GM12864 (cell line): ENCODE results near the gene TRIO.

Experiments used
- DNase-seq: peaks from one replicate; pipeline ENCODE4 v3.0.0-alpha.2; 2011; ENCODE audit warnings: low read depth
- H3K4me3 ChIP-seq: 2 replicates; pipeline ENCODE4 v1.5.1; 2011; ENCODE audit warnings: mild to moderate bottlenecking, low read depth, low read length, control low read depth
- TF ChIP-seq, protein P1 (sequence below): IDR thresholded peaks from 2 replicates; pipeline ENCODE4 v1.5.1; 2011; ENCODE audit warnings: low read depth, mild to moderate bottlenecking, moderate library complexity, low read length, control low read depth, inconsistent platforms; ENCODE audit errors: missing control alignments

Gene TRIO

DNA sequence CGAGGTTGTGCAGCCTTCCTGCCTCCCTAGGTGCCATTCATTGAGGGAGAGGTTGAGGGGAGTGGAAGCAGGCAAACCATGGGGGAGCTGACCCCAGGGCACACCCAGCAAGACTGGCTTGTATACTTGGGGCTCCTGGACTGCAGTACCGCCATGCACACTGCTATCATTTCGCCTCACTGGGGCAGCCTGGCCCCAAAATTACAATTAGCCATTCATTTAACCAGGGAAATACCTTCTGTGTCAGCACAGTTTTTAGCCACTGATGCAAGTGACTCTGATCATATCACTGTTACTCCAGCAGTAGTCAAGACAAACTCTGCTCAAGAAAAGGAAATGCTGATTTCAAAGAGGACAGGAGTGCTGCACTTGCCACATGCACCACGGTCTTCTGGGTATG lies 109.7 kb downstream of the TRIO start:
- DNase-seq: no peak
- TF ChIP-seq, protein P1, sequence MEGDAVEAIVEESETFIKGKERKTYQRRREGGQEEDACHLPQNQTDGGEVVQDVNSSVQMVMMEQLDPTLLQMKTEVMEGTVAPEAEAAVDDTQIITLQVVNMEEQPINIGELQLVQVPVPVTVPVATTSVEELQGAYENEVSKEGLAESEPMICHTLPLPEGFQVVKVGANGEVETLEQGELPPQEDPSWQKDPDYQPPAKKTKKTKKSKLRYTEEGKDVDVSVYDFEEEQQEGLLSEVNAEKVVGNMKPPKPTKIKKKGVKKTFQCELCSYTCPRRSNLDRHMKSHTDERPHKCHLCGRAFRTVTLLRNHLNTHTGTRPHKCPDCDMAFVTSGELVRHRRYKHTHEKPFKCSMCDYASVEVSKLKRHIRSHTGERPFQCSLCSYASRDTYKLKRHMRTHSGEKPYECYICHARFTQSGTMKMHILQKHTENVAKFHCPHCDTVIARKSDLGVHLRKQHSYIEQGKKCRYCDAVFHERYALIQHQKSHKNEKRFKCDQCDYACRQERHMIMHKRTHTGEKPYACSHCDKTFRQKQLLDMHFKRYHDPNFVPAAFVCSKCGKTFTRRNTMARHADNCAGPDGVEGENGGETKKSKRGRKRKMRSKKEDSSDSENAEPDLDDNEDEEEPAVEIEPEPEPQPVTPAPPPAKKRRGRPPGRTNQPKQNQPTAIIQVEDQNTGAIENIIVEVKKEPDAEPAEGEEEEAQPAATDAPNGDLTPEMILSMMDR: no peak
- no peak overlapping the region for H3K4me3 ChIP-seq

DNA sequence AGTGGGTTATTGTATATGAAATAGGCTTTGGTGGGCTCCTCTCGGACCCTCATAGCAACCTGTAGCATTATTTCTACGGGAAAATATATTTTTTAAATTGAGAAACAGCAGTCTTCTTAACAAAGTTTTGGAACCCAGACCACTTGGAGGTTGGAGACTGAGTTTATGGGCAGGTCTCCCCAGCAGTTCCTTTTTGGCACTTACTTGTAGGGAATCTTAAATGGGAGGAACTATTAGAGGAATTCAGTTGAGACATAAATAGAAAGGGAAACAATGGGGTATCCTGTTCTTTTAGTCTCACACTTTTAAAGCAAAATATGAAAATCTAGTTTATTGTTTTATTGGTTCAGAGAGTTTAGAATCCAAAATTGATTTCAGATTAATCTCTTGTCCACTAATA lies 111.5 kb downstream of the TRIO start:
- H3K4me3 ChIP-seq: no peak overlapping the region
- no peak for DNase-seq
- TF ChIP-seq, protein P1: no peak

DNA sequence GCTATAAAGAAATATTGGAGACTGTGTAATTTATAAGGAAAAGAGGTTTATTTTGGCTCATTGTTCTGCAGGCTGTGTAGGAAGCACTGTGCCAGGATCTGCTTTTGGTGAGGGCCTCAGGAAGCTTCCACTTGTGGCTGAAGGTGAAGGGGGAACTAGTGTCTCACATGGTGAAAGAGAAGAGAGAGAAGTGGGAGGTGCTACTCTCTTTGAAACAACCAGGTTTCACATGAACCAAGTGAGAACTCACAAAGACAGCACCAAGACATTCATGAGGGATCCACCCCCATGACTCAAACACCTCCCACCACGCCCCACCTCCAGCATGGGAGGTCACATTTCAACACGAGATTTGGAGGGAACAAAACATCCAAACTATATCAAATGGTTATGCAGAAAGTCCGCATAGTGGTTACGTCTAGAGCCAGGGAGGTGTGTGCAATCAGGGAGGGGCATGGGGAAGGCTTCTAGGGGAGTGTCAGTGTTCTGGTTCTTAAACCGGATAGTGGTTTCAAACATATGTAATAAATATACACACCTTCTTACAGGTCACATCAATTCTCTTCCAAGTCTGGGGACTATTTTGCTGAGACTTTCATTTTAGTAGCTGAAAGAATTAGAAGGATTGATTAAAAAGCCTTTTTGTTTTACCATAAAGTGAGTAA lies 113.0 kb downstream of the TRIO start:
- TF ChIP-seq, protein P1: no peak
- no peak overlapping the region for H3K4me3 ChIP-seq
- no peak for DNase-seq

DNA sequence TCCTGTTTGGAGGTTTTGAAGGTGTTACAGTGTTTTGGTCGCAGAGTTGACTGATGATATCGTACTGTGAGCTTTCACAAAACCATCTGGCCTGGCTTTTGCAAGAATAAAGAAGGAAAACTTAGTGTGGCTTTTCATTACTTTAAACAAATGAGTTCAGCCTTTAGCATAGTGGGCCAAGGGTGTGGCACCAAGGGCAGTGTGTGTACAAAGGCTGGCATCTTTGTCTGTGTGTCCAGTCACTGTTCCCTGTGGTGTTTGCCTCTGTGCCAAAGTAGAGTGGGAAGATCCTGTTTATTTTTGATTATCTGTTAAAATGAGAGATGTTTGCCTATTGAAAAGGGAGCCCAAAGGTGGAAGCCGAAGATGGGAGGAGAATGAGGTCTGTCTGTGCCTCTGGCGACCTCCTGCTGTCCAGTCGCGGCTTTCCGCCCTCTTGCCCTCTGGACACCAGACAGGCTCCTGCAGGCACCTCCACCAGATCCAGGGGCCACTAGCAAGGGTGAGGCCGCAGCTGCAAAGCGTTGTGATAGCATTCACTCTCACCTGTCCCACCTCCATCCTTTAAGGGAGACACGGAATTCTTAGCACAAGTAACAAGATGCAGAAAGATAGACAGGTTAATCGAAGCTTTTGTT lies 113.7 kb downstream of the TRIO start:
- no peak overlapping the region for H3K4me3 ChIP-seq
- TF ChIP-seq, protein P1: no peak
- DNase-seq: no peak

DNA sequence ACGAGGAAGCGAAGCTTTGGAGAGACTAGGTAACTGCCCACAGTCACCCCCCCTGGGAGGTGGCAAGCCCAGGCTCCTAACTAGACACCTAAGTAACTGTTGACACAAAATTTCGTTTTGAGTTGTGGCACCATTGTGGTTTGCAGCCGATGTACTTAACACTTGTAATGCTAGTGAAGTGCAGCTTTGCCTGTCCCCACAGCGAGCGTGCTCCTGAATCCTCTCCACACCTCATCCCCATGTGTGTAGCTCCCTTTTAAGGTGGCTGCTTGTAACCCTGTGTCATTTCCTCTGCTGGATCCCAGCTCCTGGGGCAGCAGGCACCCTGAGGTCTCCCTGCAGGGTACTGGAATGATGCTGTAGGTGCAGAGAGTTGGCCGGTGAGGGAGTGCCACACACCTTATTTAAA lies 114.9 kb downstream of the TRIO start:
- H3K4me3 ChIP-seq: peak overlapping the region; percentile 38; the same call in 1 of the 2 replicates
- TF ChIP-seq, protein P1: no peak
- peak; percentile 69 for DNase-seq

DNA sequence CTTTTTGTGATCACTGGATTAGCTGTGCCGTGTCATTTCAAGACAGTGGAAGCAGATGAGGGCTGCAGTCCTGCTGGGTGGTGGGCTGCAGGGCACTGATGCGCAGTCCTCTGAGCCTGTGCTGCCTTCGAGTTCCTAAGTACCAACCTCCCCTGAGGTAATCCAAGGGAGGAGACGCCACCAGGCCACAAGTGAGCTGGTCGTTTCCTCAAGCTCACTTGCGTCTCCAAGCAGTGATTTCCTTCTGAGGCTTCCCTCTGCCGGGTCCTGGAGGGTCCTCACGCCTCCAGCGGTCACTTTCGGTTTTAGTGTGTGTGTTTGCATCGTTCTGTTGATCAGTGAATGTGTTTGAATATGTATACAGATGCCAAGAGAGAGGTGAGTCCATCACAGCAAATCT lies 115.7 kb downstream of the TRIO start:
- peak overlapping the region; percentile 38 for H3K4me3 ChIP-seq
- no peak for DNase-seq
- TF ChIP-seq, protein P1: peak; percentile 41

DNA sequence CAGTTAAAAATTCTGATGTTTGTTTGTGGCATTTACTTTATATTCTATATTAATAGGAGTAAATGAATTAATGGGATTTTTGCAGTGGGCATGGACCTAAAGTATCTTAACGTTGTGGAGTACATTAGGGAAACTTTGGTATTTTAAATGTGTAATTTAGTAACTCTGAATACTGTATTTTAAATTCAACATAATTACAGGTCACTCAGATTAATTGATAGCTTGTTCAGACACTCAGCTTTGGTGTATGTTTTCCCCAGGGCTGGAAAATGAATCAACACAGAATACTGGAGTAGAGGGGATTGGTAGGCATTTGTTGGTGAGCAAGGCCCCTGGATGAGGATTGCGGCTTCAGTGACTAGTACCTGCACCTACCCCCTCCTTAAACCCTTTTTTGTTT lies 117.5 kb downstream of the TRIO start:
- DNase-seq: no peak
- no peak overlapping the region for H3K4me3 ChIP-seq
- TF ChIP-seq, protein P1: no peak
